A549 (cell line): ENCODE data around the gene PRELID3B. TPM values are rescaled to one million over a fixed set of nuclear protein-coding genes. Genes with fewer than 3 reads are reported as not detected.

Experiments
- ATAC-seq, 2 experiments: fragments of 200-7000 bp in 1 of 2; fragments of >200 bp in 1 of 2; cut with Nextera tagmentation in 1 of 2; cut with Tn5 transposase in 1 of 2; 3 replicates each; pipeline versions ENCODE4 v1.8.0 to v1.9.1; 2018 to 2020; ENCODE audit warnings: mild to moderate bottlenecking in 1 of 2, moderate library complexity in 1 of 2
- CTCF ChIA-PET: fragments of 300-600 bp; sonication (Branson Sonifier 250); formaldehyde crosslinking; extraction: SDS; loops from one replicate; lab custom pipeline; 2021; ENCODE audit warnings: antibody characterized with exemption, inconsistent platforms; lab: Yijun Ruan, JAX
- POLR2A ChIA-PET: fragments of 350-600 bp; formaldehyde crosslinking; extraction: SDS; loops from one replicate; lab custom pipeline; 2021; ENCODE audit warnings: antibody characterized with exemption, inconsistent platforms; lab: Yijun Ruan, JAX
- DNase-seq, 2 experiments: peaks; one replicate each; pipeline versions ENCODE4 v3.0.0 to v3.0.0-alpha.2; 2011 to 2016; ENCODE audit warnings: low read depth in 1 of 2, low spot score in 1 of 2
- FAIRE-seq: peaks from 2 replicates; lab custom pipeline; 2011; peaks lifted over from hg19 to GRCh38; lab: Jason Lieb, UNC
- H3K27ac ChIP-seq, 2 experiments: fragments of >200 bp; sonication (Bioruptor Twin); formaldehyde crosslinking; 3 replicates each; pipeline ENCODE4 v1.5.1; 2016 to 2017
- H3K4me1 ChIP-seq: fragments of >200 bp; sonication (Bioruptor Twin); formaldehyde crosslinking; 3 replicates; pipeline ENCODE4 v1.6.1; 2016
- H3K4me2 ChIP-seq: fragments of >200 bp; sonication (Bioruptor Twin); formaldehyde crosslinking; 3 replicates; pipeline ENCODE4 v1.6.1; 2016
- H3K4me3 ChIP-seq: fragments of >200 bp; sonication (Bioruptor Twin); formaldehyde crosslinking; 3 replicates; pipeline ENCODE4 v1.5.1; 2016
- H3K9me3 ChIP-seq: fragments of >200 bp; sonication (Bioruptor Twin); formaldehyde crosslinking; 3 replicates; pipeline ENCODE4 v1.6.1; 2016
- BHLHE40 ChIP-seq: IDR thresholded peaks from 2 replicates; pipeline ENCODE4 v1.6.1; 2012; ENCODE audit warnings: low read depth, low read length, inconsistent platforms
- CBX2 ChIP-seq: fragments of 200-600 bp; sonication (generic); IDR thresholded peaks from 2 replicates; pipeline ENCODE4 v1.6.1; 2016; ENCODE audit warnings: low read depth, mild to moderate bottlenecking, borderline replicate concordance
- CBX8 ChIP-seq: fragments of 200-600 bp; sonication (generic); IDR thresholded peaks from 2 replicates; pipeline ENCODE4 v1.6.1; 2016
- CEBPB ChIP-seq, 2 experiments: fragments of >200 bp in 1 of 2; sonication (Bioruptor Twin) in 1 of 2; formaldehyde crosslinking in 1 of 2; IDR thresholded peaks; 2 replicates each; pipeline ENCODE4 v1.6.1; 2012 to 2016
- EHF ChIP-seq: fragments of 250-450 bp; sonication (Bioruptor Pico); IDR thresholded peaks from 2 replicates; pipeline ENCODE4 v1.5.0; 2020; ENCODE audit warnings: mild to moderate bottlenecking
- EP300 ChIP-seq, 2 experiments: fragments of >200 bp; sonication (Bioruptor Twin); formaldehyde crosslinking; IDR thresholded peaks; 2 replicates in 1 of 2; 3 replicates in 1 of 2; pipeline ENCODE4 v1.6.1; 2016 to 2017
- ESRRA ChIP-seq: fragments of 150-350 bp; IDR thresholded peaks from 2 replicates; pipeline ENCODE4 v1.6.1; 2014; ENCODE audit warnings: mild to moderate bottlenecking, low read length, borderline replicate concordance
- FOXS1 ChIP-seq: fragments of 250-450 bp; sonication (Bioruptor Pico); IDR thresholded peaks from 2 replicates; pipeline ENCODE4 v1.5.0; 2020; ENCODE audit warnings: mild to moderate bottlenecking, moderate library complexity
- HOXA7 ChIP-seq: fragments of 250-450 bp; sonication (Bioruptor Pico); IDR thresholded peaks from 2 replicates; pipeline ENCODE4 v1.5.0; 2020; ENCODE audit warnings: mild to moderate bottlenecking, moderate library complexity
- JUN ChIP-seq, 2 experiments: fragments of >200 bp; sonication (Bioruptor Twin); formaldehyde crosslinking; IDR thresholded peaks; 2 replicates in 1 of 2; 3 replicates in 1 of 2; pipeline ENCODE4 v1.6.1; 2016 to 2017
- JUNB ChIP-seq: fragments of >200 bp; sonication (Bioruptor Twin); formaldehyde crosslinking; IDR thresholded peaks from 2 replicates; pipeline ENCODE4 v1.6.1; 2016
- KDM1A ChIP-seq: fragments of 200-600 bp; sonication (generic); IDR thresholded peaks from 2 replicates; pipeline ENCODE4 v1.6.1; 2016; ENCODE audit warnings: low read depth, mild to moderate bottlenecking
- KDM5A ChIP-seq: fragments of 200-600 bp; sonication (generic); IDR thresholded peaks from 2 replicates; pipeline ENCODE4 v1.6.1; 2016; ENCODE audit warnings: antibody characterized with exemption, mild to moderate bottlenecking
- MAFK ChIP-seq: fragments of 450-650 bp; IDR thresholded peaks from 2 replicates; pipeline ENCODE4 v1.6.1; 2014; ENCODE audit not compliant: partially characterized antibody
- MYC ChIP-seq: IDR thresholded peaks from 2 replicates; pipeline ENCODE4 v1.6.1; 2012; ENCODE audit warnings: mild to moderate bottlenecking, inconsistent platforms, low read length, improper control_type of control experiment, borderline replicate concordance
- NFE2L2 ChIP-seq: fragments of 150-350 bp; conservative IDR thresholded peaks from 2 replicates; pipeline ENCODE4 v1.6.1; 2014; ENCODE audit warnings: low read length
- PHF8 ChIP-seq: fragments of 200-600 bp; sonication (generic); IDR thresholded peaks from 2 replicates; pipeline ENCODE4 v1.6.1; 2016; ENCODE audit warnings: low read depth, mild to moderate bottlenecking, antibody characterized with exemption, moderate library complexity, borderline replicate concordance
- POLR2A ChIP-seq: IDR thresholded peaks from 2 replicates; pipeline ENCODE4 v1.6.1; 2012; ENCODE audit warnings: mild to moderate bottlenecking, low read length
- RARB ChIP-seq: fragments of 250-450 bp; sonication (Bioruptor Pico); IDR thresholded peaks from 2 replicates; pipeline ENCODE4 v1.8.0; 2021; ENCODE audit warnings: mild to moderate bottlenecking, moderate library complexity
- RCOR1 ChIP-seq: fragments of 150-350 bp; IDR thresholded peaks from 2 replicates; pipeline ENCODE4 v1.6.1; 2014; ENCODE audit warnings: antibody characterized with exemption, low read length, low read depth
- RFX5 ChIP-seq: fragments of 450-650 bp; IDR thresholded peaks from 2 replicates; pipeline ENCODE4 v1.7.1; 2014; ENCODE audit warnings: antibody characterized with exemption, mild to moderate bottlenecking, moderate library complexity
- SMC3 ChIP-seq: fragments of >200 bp; sonication (Bioruptor Twin); formaldehyde crosslinking; IDR thresholded peaks from 3 replicates; pipeline ENCODE4 v1.6.1; 2018; ENCODE audit warnings: inconsistent platforms
- SREBF2 ChIP-seq: fragments of 450-650 bp; IDR thresholded peaks from 2 replicates; pipeline ENCODE4 v1.6.1; 2014; ENCODE audit warnings: mild to moderate bottlenecking, moderate library complexity
- TFCP2L1 ChIP-seq: fragments of 250-450 bp; sonication (Bioruptor Pico); IDR thresholded peaks from 2 replicates; pipeline ENCODE4 v1.5.0; 2021; ENCODE audit warnings: mild to moderate bottlenecking
- ZC3H11A ChIP-seq: fragments of 450-650 bp; IDR thresholded peaks from 2 replicates; pipeline ENCODE4 v1.6.1; 2014; ENCODE audit warnings: antibody characterized with exemption, mild to moderate bottlenecking
- ZFP36 ChIP-seq: fragments of 450-650 bp; IDR thresholded peaks from 2 replicates; pipeline ENCODE4 v1.6.1; 2014; ENCODE audit warnings: borderline replicate concordance; ENCODE audit not compliant: partially characterized antibody
- ZSCAN20 ChIP-seq: fragments of 250-450 bp; sonication (Bioruptor Pico); IDR thresholded peaks from 2 replicates; pipeline ENCODE4 v1.8.0; 2022; ENCODE audit warnings: mild to moderate bottlenecking, moderate library complexity
- WGBS: methylation state at CpG from one replicate; pipeline ENCODE4 v1.1.6; 2017; ENCODE audit errors: missing lambda C conversion rate; 5-methylcytosine and 5-hydroxymethylcytosine counted together
- polyA plus RNA-seq, 4 experiments: library from polyadenylated mRNA; depleted of rRNA in 3 of 4; stranded (reverse); fragments of >200 nt; fragmentation: RNase III in 1 of 4; extraction: RNeasy Plus Mini Kit Qiagen cat#74134 plus additional on column Dnase treatment in 1 of 4; gene quantifications; 2 replicates in 3 of 4; 3 replicates in 1 of 4; pipeline ENCODE4 v1.2.3, GENCODE V29; 2011 to 2017
- TF ChIP-seq, protein P1 (sequence below): fragments of >200 bp; sonication (Bioruptor Twin); formaldehyde crosslinking; IDR thresholded peaks from 3 replicates; pipeline ENCODE4 v1.6.1; 2016
- TF ChIP-seq, protein P2 (sequence below): fragments of 150-350 bp; IDR thresholded peaks from 2 replicates; pipeline ENCODE4 v1.6.1; 2014; ENCODE audit warnings: low read depth, mild to moderate bottlenecking, low read length
- TF ChIP-seq, protein P3 (sequence below): IDR thresholded peaks from 2 replicates; pipeline ENCODE4 v1.6.1; 2012

The PRELID3B gene
- polyA plus RNA-seq, 2 of the 4 experiments (the other 2 are of a cell fraction) = 85.6 to 143 TPM

GRCh38 chr20:59010995-59011873 is 31.4 kb downstream of the PRELID3B start:
- DNase-seq = no peak
- no peak for FAIRE-seq
- H3K27ac ChIP-seq = no peak overlapping the region
- H3K4me3 ChIP-seq = no peak overlapping the region
- WGBS = 91% methylated on average over 16 of the region's 17 CpGs
- ATAC-seq = no peak
- peaks cover 7% of the 10 kb centered on the region; the same call in 2 of the 3 replicates for H3K4me1 ChIP-seq
- ChIA-PET CTCF (interaction anchor here (0.6 to 1.1 kb wide), 2 partner anchors 141 to 652 kb away, joined by 3 to 4 read pairs; no protein-coding TSS in a partner anchor), POLR2A (no interaction called here)
- H3K4me2 ChIP-seq = no peak overlapping the region
- no peaks in the 10 kb centered on the region for H3K9me3 ChIP-seq
- no peak for TF ChIP-seq ZFP36
- TF ChIP-seq, protein P1, sequence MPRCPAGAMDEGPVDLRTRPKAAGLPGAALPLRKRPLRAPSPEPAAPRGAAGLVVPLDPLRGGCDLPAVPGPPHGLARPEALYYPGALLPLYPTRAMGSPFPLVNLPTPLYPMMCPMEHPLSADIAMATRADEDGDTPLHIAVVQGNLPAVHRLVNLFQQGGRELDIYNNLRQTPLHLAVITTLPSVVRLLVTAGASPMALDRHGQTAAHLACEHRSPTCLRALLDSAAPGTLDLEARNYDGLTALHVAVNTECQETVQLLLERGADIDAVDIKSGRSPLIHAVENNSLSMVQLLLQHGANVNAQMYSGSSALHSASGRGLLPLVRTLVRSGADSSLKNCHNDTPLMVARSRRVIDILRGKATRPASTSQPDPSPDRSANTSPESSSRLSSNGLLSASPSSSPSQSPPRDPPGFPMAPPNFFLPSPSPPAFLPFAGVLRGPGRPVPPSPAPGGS = no peak
- TF ChIP-seq ZC3H11A = no peak
- no peak for TF ChIP-seq RFX5
- no peak for TF ChIP-seq SREBF2
- TF ChIP-seq MYC = no peak
- no peak for TF ChIP-seq CEBPB (IDR thresholded peaks at IDR 0.05)
- TF ChIP-seq RCOR1 = no peak
- TF ChIP-seq PHF8 = no peak
- TF ChIP-seq FOXS1 (CRISPR knock-in tag) = no peak
- TF ChIP-seq KDM5A = no peak
- no peak for TF ChIP-seq KDM1A
- TF ChIP-seq CBX8 = no peak
- no peak for TF ChIP-seq NFE2L2
- no peak for TF ChIP-seq MAFK

DNA sequence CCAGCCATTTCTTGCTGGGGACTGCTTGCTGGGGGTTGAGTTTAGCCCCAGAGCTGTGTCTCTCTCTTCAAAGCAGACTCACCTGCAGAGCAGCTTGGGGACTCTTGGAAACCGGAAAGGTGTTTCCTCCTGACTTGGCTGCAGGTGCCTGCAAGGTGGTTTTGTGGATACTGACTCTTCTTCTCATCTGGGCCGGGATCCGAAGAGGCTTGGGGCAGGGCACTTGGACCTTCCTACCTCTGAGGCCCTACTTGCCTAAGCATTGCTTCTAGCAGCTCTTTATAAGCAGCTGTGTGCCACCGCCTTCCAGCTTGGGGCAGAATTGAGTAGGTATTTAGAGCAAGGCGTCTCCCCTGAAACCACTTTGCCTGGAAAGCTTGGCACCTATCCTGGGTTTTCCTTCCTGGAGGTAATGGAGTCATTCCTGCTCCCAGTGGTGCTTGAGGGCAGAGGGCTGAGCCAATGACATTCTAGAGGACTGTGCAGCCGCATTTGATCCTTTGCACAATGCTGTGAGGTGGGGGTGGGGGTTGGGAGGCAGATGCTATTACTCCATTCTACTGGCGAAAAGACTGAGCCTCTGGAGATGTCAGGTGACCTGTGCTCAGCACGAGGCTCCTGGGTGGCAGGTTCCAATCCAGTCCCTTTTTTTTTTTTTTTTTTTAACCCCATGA is 32.1 kb downstream of the PRELID3B start:
- ChIA-PET CTCF (interaction anchor here (1.0 to 2.4 kb wide), 3 partner anchors 17 to 140 kb away, joined by 3 to 7 read pairs (median 3); no protein-coding TSS in a partner anchor), POLR2A (no interaction called here)
- Histone ChIP-seq H3K4me1 (peaks cover 15% of the 10 kb centered on the region), H3K4me3 (no peak overlapping the region), H3K9me3 (no peaks in the 10 kb centered on the region), H3K4me2 (no peak overlapping the region), H3K27ac (no peak overlapping the region)
- 88% methylated on average over 8 of the region's 8 CpGs for WGBS
- FAIRE-seq (no peak), ATAC-seq (no peak), DNase-seq (no peak)
- TF ChIP-seq MAFK (no peak), ESRRA (no peak), HOXA7 (CRISPR knock-in tag) (no peak), SMC3 (no peak)

DNA sequence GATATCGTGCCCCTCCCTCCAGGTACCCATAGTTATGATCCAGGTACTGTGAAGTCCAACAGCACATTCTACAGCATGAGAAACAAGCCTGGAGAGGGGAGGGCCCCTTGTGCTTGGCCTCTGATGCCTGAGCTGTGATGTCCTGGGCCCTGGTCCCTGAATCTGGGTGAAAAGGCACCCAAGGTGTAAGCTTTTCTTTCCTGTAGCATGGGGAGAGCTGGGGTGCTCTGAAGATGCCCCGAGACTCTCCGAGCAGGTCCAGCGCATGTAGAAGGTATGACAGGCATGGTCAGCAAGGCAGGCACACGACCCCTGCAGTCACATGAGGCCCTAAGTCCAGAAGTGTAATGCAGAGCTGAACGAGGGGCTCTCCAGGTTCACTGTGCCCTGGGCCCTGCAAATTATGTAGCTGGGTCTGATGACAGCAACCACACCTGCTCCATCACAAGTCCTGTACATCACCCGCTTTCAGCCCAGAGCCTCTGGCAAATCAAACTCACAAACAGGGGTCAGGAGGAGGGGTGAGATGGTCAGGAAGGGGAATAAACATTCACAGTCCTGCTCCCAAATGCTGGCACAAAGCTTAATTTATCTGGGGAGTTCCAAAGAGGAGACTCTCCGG is 33.8 kb downstream of the PRELID3B start:
- FAIRE-seq (no peak), ATAC-seq (no peak)
- no peak for TF ChIP-seq POLR2A
- no peak for TF ChIP-seq KDM5A
- TF ChIP-seq, protein P2, sequence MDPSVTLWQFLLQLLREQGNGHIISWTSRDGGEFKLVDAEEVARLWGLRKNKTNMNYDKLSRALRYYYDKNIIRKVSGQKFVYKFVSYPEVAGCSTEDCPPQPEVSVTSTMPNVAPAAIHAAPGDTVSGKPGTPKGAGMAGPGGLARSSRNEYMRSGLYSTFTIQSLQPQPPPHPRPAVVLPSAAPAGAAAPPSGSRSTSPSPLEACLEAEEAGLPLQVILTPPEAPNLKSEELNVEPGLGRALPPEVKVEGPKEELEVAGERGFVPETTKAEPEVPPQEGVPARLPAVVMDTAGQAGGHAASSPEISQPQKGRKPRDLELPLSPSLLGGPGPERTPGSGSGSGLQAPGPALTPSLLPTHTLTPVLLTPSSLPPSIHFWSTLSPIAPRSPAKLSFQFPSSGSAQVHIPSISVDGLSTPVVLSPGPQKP = no peak
- no peak for TF ChIP-seq RCOR1
- TF ChIP-seq BHLHE40 = no peak
- TF ChIP-seq, protein P1 = no peak
- TF ChIP-seq ZSCAN20 (CRISPR knock-in tag) = no peak
- no peak for TF ChIP-seq SMC3
- no peak for TF ChIP-seq ZC3H11A
- no peak for TF ChIP-seq JUNB
- TF ChIP-seq TFCP2L1 (CRISPR knock-in tag) = no peak
- TF ChIP-seq RARB (CRISPR knock-in tag) = no peak
- TF ChIP-seq SREBF2 = no peak
- TF ChIP-seq EHF (CRISPR knock-in tag) = no peak
- no peak for TF ChIP-seq EP300 (IDR thresholded peaks at IDR 0.05)
- TF ChIP-seq, protein P3, sequence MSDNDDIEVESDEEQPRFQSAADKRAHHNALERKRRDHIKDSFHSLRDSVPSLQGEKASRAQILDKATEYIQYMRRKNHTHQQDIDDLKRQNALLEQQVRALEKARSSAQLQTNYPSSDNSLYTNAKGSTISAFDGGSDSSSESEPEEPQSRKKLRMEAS = no peak
- TF ChIP-seq CBX2 = no peak
- TF ChIP-seq JUN (IDR thresholded peaks at IDR 0.05) = no peak
- TF ChIP-seq, all 56 proteins: peak for 0
- no peak for DNase-seq
- ChIA-PET CTCF (interaction anchor here (1.2 to 2.4 kb wide), 4 partner anchors 12 to 447 kb away, joined by 3 to 7 read pairs (median 4); partner anchors contain the start of gene STX16), POLR2A (no interaction called here)
- H3K9me3 ChIP-seq = no peaks in the 10 kb centered on the region
- H3K4me2 ChIP-seq = no peak overlapping the region
- H3K27ac ChIP-seq = no peak overlapping the region
- 87% methylated on average over 8 of the region's 8 CpGs for WGBS
- no peak overlapping the region for H3K4me3 ChIP-seq
- H3K4me1 ChIP-seq = peaks cover 21% of the 10 kb centered on the region
